SK-N-SH (cell line): ENCODE results near the gene HMGN2. TPM values are rescaled to one million over a fixed set of nuclear protein-coding genes. Genes with fewer than 3 reads are reported as not detected.

ENCODE experiments used
- polyA plus RNA-seq, 3 experiments: library from polyadenylated mRNA; depleted of rRNA; stranded (reverse); fragments of >200 nt; gene quantifications; 2 replicates each; pipeline ENCODE4 v1.2.3, GENCODE V29; 2012

Gene HMGN2
- polyA plus RNA-seq, 1 of the 3 experiments (the other 2 are of a cell fraction): 644 TPM

Other genes with a start within 250 kb of the HMGN2 start
- gene CEP85, start 238.2 kb upstream of the HMGN2 start, polyA plus RNA-seq (2012; rRNA removed): 12.1 and 16.6 TPM in 2 replicates
- gene SH3BGRL3, start 192.4 kb upstream of the HMGN2 start, polyA plus RNA-seq (2012; rRNA removed): 131 and 202 TPM in 2 replicates
- gene UBXN11, start 165.8 kb upstream of the HMGN2 start, polyA plus RNA-seq (2012; rRNA removed): 30.6 and 35.3 TPM in 2 replicates
- gene CD52, start 154.5 kb upstream of the HMGN2 start, polyA plus RNA-seq (2012; rRNA removed): not detected in 2 replicates
- gene CRYBG2, start 118.3 kb upstream of the HMGN2 start, polyA plus RNA-seq (2012; rRNA removed): 0.08 and 0.49 TPM in 2 replicates
- not detected in 2 replicates for gene ZNF683, start 99.7 kb upstream of the HMGN2 start, polyA plus RNA-seq (2012; rRNA removed)
- gene LIN28A, start 61.6 kb upstream of the HMGN2 start, polyA plus RNA-seq (2012; rRNA removed): not detected in 2 replicates
- 25.0 and 36.6 TPM in 2 replicates for gene DHDDS, start 40.1 kb upstream of the HMGN2 start, polyA plus RNA-seq (2012; rRNA removed)
- 8.3 and 9.7 TPM in 2 replicates for gene RPS6KA1, start 57.3 kb downstream of the HMGN2 start, polyA plus RNA-seq (2012; rRNA removed)
- 14.2 and 26.5 TPM in 2 replicates for gene ARID1A, start 223.6 kb downstream of the HMGN2 start, polyA plus RNA-seq (2012; rRNA removed)